SK-MEL-5 (cell line): ENCODE measurements around the gene ZXDC. TPM values are rescaled to one million over a fixed set of nuclear protein-coding genes. Genes with fewer than 3 reads are reported as not detected.
A peak's percentile ranks its signal among the peaks of the same experiment; 100 is the strongest.

ENCODE experiments used
- DNase-seq: peaks from one replicate; pipeline ENCODE4 v3.0.0-alpha.2; 2016; ENCODE audit warnings: low read depth, low spot score
- in situ Hi-C: cut with HindIII; loops from 2 replicates; pipeline ENCODE4 v1.10.0; 2016; ENCODE audit warnings: low sequenced_read_pairs, high pct_unique_total_duplicates, low pct_unique_long_range_greater_than_20kb
- total RNA-seq: library from RNA; depleted of rRNA; stranded (reverse); fragments of >200 nt; shearing (Covaris generic); gene quantifications from 2 replicates; pipeline ENCODE4 v1.2.3, GENCODE V29; 2014

The ZXDC gene
- total RNA-seq, 1 experiment from 2014 or later, result 19.0 TPM

GRCh38 chr3:126483321-126483761 is 7.7 kb upstream of the ZXDC start:
- in situ Hi-C loops, result no loop called here
- DNase-seq, result no peak

DNA sequence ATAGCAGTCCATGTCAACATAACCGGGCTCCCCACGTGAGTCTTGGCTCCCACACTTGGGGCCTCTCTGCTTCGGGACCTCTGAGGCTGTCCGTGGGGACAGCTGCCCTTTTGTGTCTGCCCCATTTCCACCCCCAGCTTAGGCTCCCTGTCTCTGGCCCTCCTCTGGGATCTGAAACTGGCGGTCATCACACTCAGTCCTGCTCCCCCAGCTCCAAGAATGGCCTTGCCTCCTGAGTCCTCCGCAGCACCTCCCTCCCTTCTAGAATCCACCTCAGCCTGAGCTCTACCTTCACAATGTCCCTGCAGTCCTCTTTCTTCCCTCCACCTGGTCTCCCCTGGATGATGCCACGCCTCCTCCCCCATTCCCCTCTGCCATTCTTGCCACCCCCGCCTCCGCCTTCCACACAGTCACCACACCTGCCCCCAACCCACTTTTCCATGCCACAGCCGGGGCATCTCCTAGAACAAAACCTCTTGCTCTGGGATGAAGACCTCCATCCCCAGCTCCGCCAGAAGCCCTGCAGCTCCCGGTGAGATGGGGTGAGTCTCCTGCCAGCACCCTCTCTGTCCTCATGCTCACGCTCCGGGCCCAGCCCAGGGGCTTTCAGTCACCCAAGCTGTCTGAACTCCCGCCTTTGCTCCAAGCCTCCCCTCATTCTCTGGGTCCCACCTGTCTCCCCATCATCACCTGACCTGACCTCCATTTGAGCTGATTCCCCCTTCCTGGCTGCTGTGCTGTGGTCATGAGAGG is 7.0 kb upstream of the ZXDC start:
- no peak for DNase-seq
- in situ Hi-C loops, result no loop called here

DNA sequence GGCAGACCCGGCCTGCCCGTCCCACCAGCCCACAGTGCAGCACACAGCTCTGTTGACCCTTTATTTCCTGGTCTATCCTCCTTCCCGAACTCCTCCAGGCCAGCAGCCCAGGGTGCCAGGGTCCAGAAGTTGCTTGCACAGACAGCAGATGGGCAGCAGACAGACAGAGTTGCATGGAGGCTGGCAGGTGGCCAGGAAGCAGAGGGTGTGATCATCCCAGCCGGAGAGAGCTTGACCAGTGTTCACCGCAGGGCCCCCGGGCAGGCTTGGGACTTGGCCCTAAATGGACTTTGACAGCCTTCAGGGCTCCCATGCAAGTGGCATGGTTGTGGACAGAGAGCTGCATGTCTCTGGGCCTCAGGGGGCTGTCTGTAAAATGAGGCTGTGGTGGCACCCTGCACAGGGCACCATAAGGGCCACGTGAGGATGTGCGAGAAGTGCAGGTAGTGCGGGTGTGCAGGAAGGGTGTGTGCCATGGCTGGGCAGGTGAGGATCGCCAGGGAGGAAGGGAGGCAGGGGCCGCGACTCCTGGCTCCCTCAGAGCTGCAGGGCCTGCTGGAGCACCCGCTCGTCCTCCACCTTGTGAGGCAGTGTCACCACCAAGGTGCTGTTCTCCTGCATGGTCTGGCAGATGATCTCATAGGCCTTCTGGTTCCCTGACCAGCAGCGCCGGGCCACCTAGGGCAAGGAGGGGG is 6.3 kb upstream of the ZXDC start:
- DNase-seq, result no peak
- in situ Hi-C loops, result no loop called here

DNA sequence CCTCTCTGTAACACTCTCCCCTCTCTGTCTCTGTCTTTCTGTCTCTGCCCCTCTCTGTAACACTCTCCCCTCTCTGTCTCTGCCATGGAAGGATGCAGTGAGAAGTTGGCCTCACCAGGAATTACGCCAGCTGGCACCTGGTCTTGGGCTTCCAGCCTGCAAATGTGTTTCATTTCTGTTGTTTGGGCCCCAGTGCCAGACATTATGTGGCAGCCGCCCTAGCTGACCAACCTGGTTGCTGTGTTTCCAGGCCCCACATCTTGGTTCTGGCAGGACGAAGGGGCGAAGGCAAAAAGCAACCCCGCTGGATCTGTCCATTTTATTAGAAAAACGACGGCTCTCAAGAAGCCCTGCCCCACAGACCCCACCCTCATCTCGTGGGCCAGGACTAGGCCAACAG is 5.2 kb upstream of the ZXDC start:
- in situ Hi-C loops, result no loop called here
- DNase-seq, result no peak

DNA sequence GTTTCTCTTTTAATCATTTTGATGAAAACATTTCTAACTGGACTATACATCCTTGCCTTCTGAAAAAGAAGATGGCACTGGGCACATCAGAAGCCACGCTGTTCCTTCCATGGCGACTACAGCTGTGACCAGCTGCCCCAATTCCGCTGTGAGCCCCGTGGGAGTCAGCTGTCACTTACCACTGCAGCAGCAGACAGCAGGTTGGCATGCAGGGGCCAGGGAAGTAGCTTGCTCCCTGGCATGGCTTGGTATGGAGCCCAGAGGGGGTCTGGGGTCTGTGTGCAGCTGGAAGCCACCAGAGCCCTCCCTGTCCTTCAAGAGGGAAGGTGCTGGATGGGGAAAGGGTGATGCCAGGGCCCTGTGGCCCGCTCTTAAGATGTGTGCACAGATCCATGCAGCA is 4.5 kb upstream of the ZXDC start:
- in situ Hi-C loops, result no loop called here
- DNase-seq, result no peak

- DNase-seq, result no peak
- in situ Hi-C loops, result no loop called here
These were observed 4.0 kb upstream of the ZXDC start for GRCh38 chr3:126479642-126480041.

DNA sequence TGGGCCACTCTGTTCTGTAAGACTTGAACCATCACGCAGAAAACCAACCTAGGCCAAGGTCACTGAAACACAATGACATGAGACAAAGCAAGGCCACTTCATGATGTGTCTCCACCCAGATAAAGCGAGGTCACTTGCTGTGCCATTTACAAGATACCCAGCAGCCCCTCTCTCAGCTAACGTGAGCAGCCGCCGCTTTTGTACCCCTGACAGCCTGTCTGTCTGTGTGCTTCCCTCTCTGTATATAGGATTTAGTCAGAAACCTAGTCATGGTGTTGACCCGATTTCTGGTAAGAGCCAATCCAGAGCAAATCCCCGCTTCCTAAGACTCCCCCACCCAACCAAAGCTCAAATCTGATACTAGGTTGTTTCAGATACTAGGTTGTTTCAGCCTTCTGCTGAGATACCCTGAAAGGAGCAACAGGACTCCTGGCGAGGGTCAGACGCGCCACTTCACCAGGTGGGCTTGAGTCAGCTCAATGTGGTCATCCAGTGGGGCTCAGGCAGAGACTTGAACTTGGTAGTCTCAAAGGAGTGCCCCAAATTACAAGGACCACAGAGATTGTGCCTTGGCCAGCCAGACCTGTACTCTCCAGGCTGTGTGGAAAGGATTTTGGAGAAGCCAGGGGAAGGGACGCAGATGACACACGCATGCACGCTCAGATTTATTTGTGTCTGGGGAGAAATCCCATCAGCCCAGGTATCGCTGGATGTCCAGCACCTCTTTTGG is 3.1 kb upstream of the ZXDC start:
- DNase-seq, result no peak
- in situ Hi-C loops, result no loop called here

- DNase-seq, result peak; percentile 19
- in situ Hi-C loops, result no loop called here
These were observed 1.3 kb upstream of the ZXDC start for GRCh38 chr3:126477061-126477380.

GRCh38 chr3:126476166-126477060 is 722 bp upstream of the ZXDC start:
- DNase-seq, result no peak
- in situ Hi-C loops, result no loop called here

- in situ Hi-C loops, result no loop called here
- peak; percentile 21 for DNase-seq
These were observed 936 bp downstream of the ZXDC start for GRCh38 chr3:126474498-126475412.

DNA sequence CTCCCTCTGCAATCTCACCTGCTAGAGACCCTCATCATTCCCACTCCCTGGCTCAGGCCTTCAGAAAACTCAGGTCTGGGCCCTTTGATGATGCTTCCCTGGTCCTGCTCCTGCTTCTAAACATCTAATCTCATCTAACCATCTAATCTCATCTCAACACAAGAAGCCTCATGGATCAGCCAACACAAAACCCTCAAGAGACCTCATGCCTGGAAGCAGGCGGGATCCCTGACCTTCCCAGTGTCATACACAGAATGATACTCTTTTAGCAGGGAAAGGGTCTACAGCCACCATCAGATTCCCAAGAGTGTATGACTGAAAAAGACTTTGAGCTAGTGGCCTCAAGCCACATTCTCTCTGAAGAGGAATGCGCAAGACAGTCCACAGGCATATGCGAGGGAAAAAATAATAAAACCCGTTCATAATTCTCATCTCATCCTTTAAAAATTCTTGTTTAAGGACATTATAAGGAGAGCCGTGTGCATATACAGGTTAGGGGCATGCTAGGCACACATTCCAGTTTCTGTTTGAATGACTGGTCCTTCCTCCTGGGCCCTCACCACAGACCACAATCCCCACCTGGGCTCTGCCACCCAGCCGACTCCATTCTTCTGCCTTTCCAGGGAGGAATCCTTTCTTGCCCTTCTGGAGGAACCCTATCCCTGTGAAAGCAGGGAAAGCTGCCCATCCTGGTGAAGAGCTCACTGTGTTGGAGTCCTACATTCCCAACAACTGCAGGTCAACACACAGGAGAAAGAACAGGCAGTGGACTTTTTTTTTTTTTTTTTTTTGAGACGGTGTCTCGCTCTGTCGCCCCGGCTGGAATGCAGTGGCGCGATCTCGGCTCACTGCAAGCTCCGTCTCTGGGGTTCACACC is 2.2 kb downstream of the ZXDC start:
- no peak for DNase-seq
- in situ Hi-C loops, result no loop called here

GRCh38 chr3:126472277-126473006 is 3.2 kb downstream of the ZXDC start:
- peak; percentile 58 for DNase-seq

DNA sequence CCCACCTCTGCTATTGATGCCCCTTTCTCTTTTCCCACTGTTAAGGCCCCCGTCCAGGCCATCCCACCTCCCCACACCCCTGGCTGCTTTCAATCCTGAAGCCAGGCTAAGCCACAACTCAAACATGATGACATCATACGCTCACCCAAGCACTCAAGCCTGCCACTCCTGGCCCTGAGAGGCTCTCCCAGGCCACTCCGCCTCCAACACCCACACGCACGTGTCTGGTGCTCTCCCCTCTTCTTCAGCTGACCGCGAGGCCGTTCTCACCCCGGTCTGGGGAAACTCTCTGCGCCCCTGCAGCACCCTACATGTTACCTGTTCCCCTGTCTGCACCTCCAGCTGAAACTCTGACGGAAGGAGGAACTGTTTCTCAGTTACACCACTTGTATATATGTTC is 6.2 kb downstream of the ZXDC start:
- DNase-seq, result no peak
- in situ Hi-C loops, result no loop called here

More at GRCh38 chr3:126472277-126473006, 3.2 kb downstream of the ZXDC start:
- in situ Hi-C loops, result no loop called here

- in situ Hi-C loops, result no loop called here
- no peak for DNase-seq
These were observed 7.4 kb downstream of the ZXDC start for GRCh38 chr3:126468028-126468891.

- DNase-seq, result no peak
- in situ Hi-C loops, result no loop called here
These were observed 8.1 kb downstream of the ZXDC start for GRCh38 chr3:126467611-126467955.
